ENCODE data around the gene MRPL37. TPM values are rescaled to one million over a fixed set of nuclear protein-coding genes. Genes with fewer than 3 reads are reported as not detected.

MRPL37 gene
- total RNA-seq, 2 experiments from 2014 or later = 107 to 126 TPM

DNA sequence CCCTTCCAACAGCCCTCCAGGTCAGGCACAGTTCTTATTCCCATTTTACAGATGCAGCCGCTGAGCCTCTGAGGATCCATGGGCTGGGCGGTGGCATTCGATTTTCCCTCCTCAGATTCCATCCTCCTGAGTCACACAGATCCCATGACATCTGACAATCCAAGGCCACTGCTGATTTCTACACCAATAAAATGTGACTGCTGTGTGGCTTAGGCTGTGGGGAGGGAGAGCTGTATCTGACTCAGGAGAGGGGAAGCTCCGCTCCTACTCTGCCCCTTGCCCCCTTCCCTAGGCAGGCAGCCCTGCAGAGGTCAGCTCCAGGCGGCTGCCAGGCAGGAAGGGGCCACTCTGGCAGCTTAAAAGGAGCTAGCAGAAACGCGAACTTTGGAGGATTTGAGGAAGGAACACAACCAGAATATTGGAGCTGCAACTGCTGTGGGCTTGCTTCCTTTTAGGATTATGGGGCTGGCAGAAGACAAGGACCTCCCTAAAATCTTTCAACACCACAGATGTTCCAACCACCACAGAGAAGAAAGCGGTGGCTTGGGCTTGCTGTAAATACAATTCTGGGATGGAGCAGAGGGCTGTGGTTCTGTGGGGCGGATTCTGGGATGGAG is 50.0 kb downstream of the MRPL37 start:
- H3K9me2 ChIP-seq (ENCODE audit: insufficient read depth, low read length) = no peaks in the 10 kb centered on the region
- no peaks in the 10 kb centered on the region for H4K20me1 ChIP-seq (ENCODE audit: insufficient read depth, low read length)
- ChIA-PET CTCF (ENCODE audit: unreplicated experiment) (no interaction called here), POLR2A (no interaction called here)
- H3K36me3 ChIP-seq (ENCODE audit: insufficient read depth, low read length) = no peaks in the 10 kb centered on the region
- no peaks in the 10 kb centered on the region for H3K9me3 ChIP-seq (ENCODE audit: low read length)
- H3K4me3 ChIP-seq (ENCODE audit: low read depth, low read length, poor library complexity, severe bottlenecking) = no peak overlapping the region
- H3K79me2 ChIP-seq (ENCODE audit: insufficient read depth, low read depth, low read length) = no peaks in the 10 kb centered on the region
- no peak overlapping the region for H3K27ac ChIP-seq (ENCODE audit: low read depth, low read length, poor library complexity, severe bottlenecking)
- no peak overlapping the region for H2AFZ ChIP-seq (ENCODE audit: low read length)
- DNase-seq (ENCODE audit: low spot score) = no peak
- no peak for TF ChIP-seq EZH2phosphoT487 (IDR thresholded peaks at IDR 0.05; ENCODE audit: borderline replicate concordance, low read depth, low read length)
- TF ChIP-seq, protein P1, sequence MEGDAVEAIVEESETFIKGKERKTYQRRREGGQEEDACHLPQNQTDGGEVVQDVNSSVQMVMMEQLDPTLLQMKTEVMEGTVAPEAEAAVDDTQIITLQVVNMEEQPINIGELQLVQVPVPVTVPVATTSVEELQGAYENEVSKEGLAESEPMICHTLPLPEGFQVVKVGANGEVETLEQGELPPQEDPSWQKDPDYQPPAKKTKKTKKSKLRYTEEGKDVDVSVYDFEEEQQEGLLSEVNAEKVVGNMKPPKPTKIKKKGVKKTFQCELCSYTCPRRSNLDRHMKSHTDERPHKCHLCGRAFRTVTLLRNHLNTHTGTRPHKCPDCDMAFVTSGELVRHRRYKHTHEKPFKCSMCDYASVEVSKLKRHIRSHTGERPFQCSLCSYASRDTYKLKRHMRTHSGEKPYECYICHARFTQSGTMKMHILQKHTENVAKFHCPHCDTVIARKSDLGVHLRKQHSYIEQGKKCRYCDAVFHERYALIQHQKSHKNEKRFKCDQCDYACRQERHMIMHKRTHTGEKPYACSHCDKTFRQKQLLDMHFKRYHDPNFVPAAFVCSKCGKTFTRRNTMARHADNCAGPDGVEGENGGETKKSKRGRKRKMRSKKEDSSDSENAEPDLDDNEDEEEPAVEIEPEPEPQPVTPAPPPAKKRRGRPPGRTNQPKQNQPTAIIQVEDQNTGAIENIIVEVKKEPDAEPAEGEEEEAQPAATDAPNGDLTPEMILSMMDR (conservative IDR thresholded peaks at IDR 0.05; ENCODE audit: low read length) = no peak
- no peaks in the 10 kb centered on the region for H3K4me1 ChIP-seq (ENCODE audit: insufficient read depth, low read length, poor library complexity, severe bottlenecking)
- BruUV-seq (replicated peaks) = no TSS peak
- intact Hi-C loops (cut with micrococcal nuclease; ENCODE audit: unreplicated experiment) = no loop called here
- no peak overlapping the region for H3K4me2 ChIP-seq (ENCODE audit: low read length)

DNA sequence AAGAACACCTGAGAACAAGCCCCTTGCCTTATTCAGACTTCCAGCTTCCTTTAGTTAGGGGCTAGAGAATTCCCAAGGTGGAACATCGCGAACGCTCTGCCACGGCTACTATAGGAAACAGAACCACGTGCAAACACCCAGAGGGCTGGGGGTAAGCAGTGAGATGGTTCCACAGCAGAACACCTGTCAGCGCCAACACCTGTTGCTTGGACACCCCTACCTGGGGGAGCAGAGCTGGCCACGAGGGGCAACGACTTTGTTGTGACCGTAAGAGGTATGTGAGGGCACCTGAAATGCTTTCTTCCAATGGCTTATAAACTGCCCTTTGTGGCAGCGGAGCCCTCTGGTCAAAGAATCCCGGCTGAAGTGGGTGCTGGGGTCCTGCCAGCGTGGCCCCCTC is 50.7 kb downstream of the MRPL37 start:
- no peak overlapping the region for H3K4me2 ChIP-seq (ENCODE audit: low read length)
- ChIA-PET CTCF (ENCODE audit: unreplicated experiment) (no interaction called here), POLR2A (no interaction called here)
- H3K27ac ChIP-seq (ENCODE audit: low read depth, low read length, poor library complexity, severe bottlenecking) = no peak overlapping the region
- intact Hi-C loops (cut with micrococcal nuclease; ENCODE audit: unreplicated experiment) = no loop called here
- no peaks in the 10 kb centered on the region for H3K9me2 ChIP-seq (ENCODE audit: insufficient read depth, low read length)
- H2AFZ ChIP-seq (ENCODE audit: low read length) = no peak overlapping the region
- no peaks in the 10 kb centered on the region for H4K20me1 ChIP-seq (ENCODE audit: insufficient read depth, low read length)
- TF ChIP-seq EZH2phosphoT487 (IDR thresholded peaks at IDR 0.05; ENCODE audit: borderline replicate concordance, low read depth, low read length) = no peak
- TF ChIP-seq, protein P1 (conservative IDR thresholded peaks at IDR 0.05; ENCODE audit: low read length) = no peak
- H3K9me3 ChIP-seq (ENCODE audit: low read length) = no peaks in the 10 kb centered on the region
- no peaks in the 10 kb centered on the region for H3K4me1 ChIP-seq (ENCODE audit: insufficient read depth, low read length, poor library complexity, severe bottlenecking)
- no peaks in the 10 kb centered on the region for H3K79me2 ChIP-seq (ENCODE audit: insufficient read depth, low read depth, low read length)
- H3K4me3 ChIP-seq (ENCODE audit: low read depth, low read length, poor library complexity, severe bottlenecking) = no peak overlapping the region
- no peak for DNase-seq (ENCODE audit: low spot score)
- no peaks in the 10 kb centered on the region for H3K36me3 ChIP-seq (ENCODE audit: insufficient read depth, low read length)
- no TSS peak for BruUV-seq (replicated peaks)

DNA sequence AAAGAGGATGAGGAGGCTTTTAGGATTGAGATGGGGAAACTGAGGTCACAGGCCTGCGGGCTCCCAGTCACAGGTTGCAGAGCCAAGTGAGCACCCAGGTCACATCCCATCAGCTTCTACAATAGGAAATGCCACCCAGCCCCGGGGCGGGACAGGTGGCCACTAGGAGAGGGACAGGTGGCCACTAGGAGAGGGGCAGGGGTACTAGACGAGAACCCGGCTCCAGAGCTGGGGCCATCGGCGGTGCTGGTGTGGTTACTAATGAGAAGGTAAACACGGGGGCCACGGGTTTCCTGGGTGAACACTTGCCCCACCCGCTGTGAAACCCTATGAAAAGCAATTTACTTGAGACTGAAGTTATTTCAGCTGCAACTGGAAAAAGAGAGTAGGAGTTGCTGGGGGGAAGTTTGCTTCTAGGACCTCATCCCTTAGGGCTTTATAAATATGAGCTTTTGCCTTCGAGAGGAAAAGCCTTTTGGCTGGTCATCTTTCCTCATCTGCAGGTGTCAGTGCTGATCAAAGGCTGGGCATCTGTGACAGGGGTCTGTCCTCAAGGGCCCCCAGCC is 52.5 kb downstream of the MRPL37 start:
- TF ChIP-seq, protein P1 (conservative IDR thresholded peaks at IDR 0.05; ENCODE audit: low read length) = no peak
- TF ChIP-seq EZH2phosphoT487 (IDR thresholded peaks at IDR 0.05; ENCODE audit: borderline replicate concordance, low read depth, low read length) = no peak
- ChIA-PET CTCF (ENCODE audit: unreplicated experiment) (no interaction called here), POLR2A (interaction anchor here (0.8 kb wide), 1 partner anchor 25 kb away, joined by 4 read pairs; no protein-coding TSS in a partner anchor)
- H3K9me2 ChIP-seq (ENCODE audit: insufficient read depth, low read length) = no peaks in the 10 kb centered on the region
- no peak overlapping the region for H3K4me3 ChIP-seq (ENCODE audit: low read depth, low read length, poor library complexity, severe bottlenecking)
- no peak for DNase-seq (ENCODE audit: low spot score)
- no peaks in the 10 kb centered on the region for H3K9me3 ChIP-seq (ENCODE audit: low read length)
- intact Hi-C loops (cut with micrococcal nuclease; ENCODE audit: unreplicated experiment) = no loop called here
- H3K27ac ChIP-seq (ENCODE audit: low read depth, low read length, poor library complexity, severe bottlenecking) = no peak overlapping the region
- no peaks in the 10 kb centered on the region for H4K20me1 ChIP-seq (ENCODE audit: insufficient read depth, low read length)
- no peak overlapping the region for H3K4me2 ChIP-seq (ENCODE audit: low read length)
- H3K36me3 ChIP-seq (ENCODE audit: insufficient read depth, low read length) = no peaks in the 10 kb centered on the region
- H3K79me2 ChIP-seq (ENCODE audit: insufficient read depth, low read depth, low read length) = no peaks in the 10 kb centered on the region
- no peaks in the 10 kb centered on the region for H3K4me1 ChIP-seq (ENCODE audit: insufficient read depth, low read length, poor library complexity, severe bottlenecking)
- BruUV-seq (replicated peaks) = no TSS peak
- H2AFZ ChIP-seq (ENCODE audit: low read length) = no peak overlapping the region

Measured in OCI-LY7 (cell line).